OCI-LY7 (cell line): ENCODE data around the gene C17orf113. TPM values are rescaled to one million over a fixed set of nuclear protein-coding genes. Genes with fewer than 3 reads are reported as not detected.
A peak's percentile ranks its signal among the peaks of the same experiment; 100 is the strongest.

ENCODE experiments used
- BruUV-seq: library from RNA; stranded (reverse); fragments of 400-500 nt; replicated peaks from 2 replicates; lab custom pipeline; 2021; lab: Mats Ljungman, UMichigan
- CTCF ChIA-PET: fragments of 300-600 bp; sonication (Branson Sonifier 250); formaldehyde crosslinking; loops from one replicate; lab custom pipeline; 2022; ENCODE audit warnings: antibody characterized with exemption; ENCODE audit not compliant: unreplicated experiment; lab: Charles Lee
- POLR2A ChIA-PET: fragments of 300-600 bp; sonication (Branson Sonifier 250); formaldehyde crosslinking; loops from one replicate; lab custom pipeline; 2022; ENCODE audit warnings: antibody characterized with exemption; lab: Charles Lee
- DNase-seq: peaks from one replicate; pipeline ENCODE4 v3.0.0-alpha.2; 2015; ENCODE audit warnings: low spot score
- H2AFZ ChIP-seq: fragments of 200-600 bp; sonication (generic), shearing (Covaris generic); 2 replicates; pipeline ENCODE4 v1.6.1; 2014; ENCODE audit warnings: mild to moderate bottlenecking, antibody characterized with exemption, low read length, moderate library complexity
- H3K27ac ChIP-seq: fragments of 200-600 bp; sonication (generic); 2 replicates; pipeline ENCODE4 v1.5.1; 2014; ENCODE audit warnings: mixed run types, low read depth, mild to moderate bottlenecking, moderate library complexity, low read length, inconsistent platforms; ENCODE audit not compliant: poor library complexity, severe bottlenecking
- H3K36me3 ChIP-seq: fragments of 200-600 bp; sonication (generic); 2 replicates; pipeline ENCODE4 v1.6.1; 2014; ENCODE audit warnings: mild to moderate bottlenecking, antibody characterized with exemption, low read length, moderate library complexity, mixed read lengths; ENCODE audit not compliant: insufficient read depth
- H3K4me1 ChIP-seq: fragments of 200-600 bp; sonication (generic); 2 replicates; pipeline ENCODE4 v1.5.1; 2014; ENCODE audit warnings: mild to moderate bottlenecking, low read length; ENCODE audit not compliant: insufficient read depth, poor library complexity, severe bottlenecking
- H3K4me2 ChIP-seq: fragments of 200-600 bp; sonication (generic); 2 replicates; pipeline ENCODE4 v1.6.1; 2014; ENCODE audit warnings: mild to moderate bottlenecking, low read length
- H3K4me3 ChIP-seq: fragments of 200-600 bp; sonication (generic); 2 replicates; pipeline ENCODE4 v1.5.1; 2014; ENCODE audit warnings: mild to moderate bottlenecking, low read depth, low read length; ENCODE audit not compliant: poor library complexity, severe bottlenecking
- H3K79me2 ChIP-seq: fragments of 200-600 bp; sonication (generic); 2 replicates; pipeline ENCODE4 v1.6.1; 2016; ENCODE audit warnings: low read depth, mild to moderate bottlenecking, low read length, moderate library complexity, mixed read lengths; ENCODE audit not compliant: insufficient read depth
- H3K9me2 ChIP-seq: fragments of 200-600 bp; sonication (generic); 2 replicates; pipeline ENCODE4 v1.6.1; 2016; ENCODE audit warnings: mild to moderate bottlenecking, low read length, mixed read lengths; ENCODE audit not compliant: insufficient read depth
- H3K9me3 ChIP-seq: fragments of 200-600 bp; sonication (generic); 2 replicates; pipeline ENCODE4 v1.6.1; 2014; ENCODE audit warnings: mild to moderate bottlenecking, mixed run types, low read length, mixed read lengths
- H4K20me1 ChIP-seq: fragments of 200-600 bp; sonication (generic); 2 replicates; pipeline ENCODE4 v1.6.1; 2014; ENCODE audit warnings: mild to moderate bottlenecking, antibody characterized with exemption, low read length, moderate library complexity, mixed read lengths; ENCODE audit not compliant: insufficient read depth
- CTCF ChIP-seq: fragments of 200-600 bp; sonication (generic); conservative IDR thresholded peaks from 2 replicates; pipeline ENCODE4 v1.5.1; 2014; ENCODE audit warnings: mild to moderate bottlenecking, antibody characterized with exemption, low read length, moderate library complexity, mixed read lengths
- EZH2phosphoT487 ChIP-seq: fragments of 200-600 bp; sonication (generic); IDR thresholded peaks from 2 replicates; pipeline ENCODE4 v1.6.1; 2018; ENCODE audit warnings: low read depth, borderline replicate concordance, mild to moderate bottlenecking, mixed run types, antibody characterized with exemption, low read length, moderate library complexity, mixed read lengths
- intact Hi-C: fragments of 100-400 bp; cut with micrococcal nuclease; formaldehyde crosslinking; loops from one replicate; pipeline ENCODE4 v1.10.0; 2022; ENCODE audit not compliant: unreplicated experiment
- total RNA-seq, 2 experiments: library from RNA; depleted of rRNA in 1 of 2; stranded (reverse); fragments of >200 nt in 1 of 2; shearing (Covaris generic) in 1 of 2; gene quantifications; 2 replicates each; pipeline ENCODE4 v1.2.3, GENCODE V29; 2014 to 2022

Gene C17orf113
- total RNA-seq, 2 experiments from 2014 or later, result 0.25 TPM

- TSS peak; percentile 28 for BruUV-seq
- POLR2A ChIA-PET, result interaction anchor here (0.5 to 1.3 kb wide), 3 partner anchors 12 to 1705 kb away, joined by 3 read pairs; partner anchors contain the start of gene DNAJC7
These were observed 45.2 kb downstream of the C17orf113 start for GRCh38 chr17:42005166-42005565.

GRCh38 chr17:42002792-42003301, 47.6 kb downstream of the C17orf113 start:
- ChIA-PET CTCF (no interaction called here), POLR2A (interaction anchor here (0.7 to 1.2 kb wide), 3 partner anchors 15 to 63 kb away, joined by 3 to 7 read pairs (median 3); partner anchors contain the start of gene DNAJC7)
- H3K4me1 ChIP-seq, result peaks cover 10% of the 10 kb centered on the region
- intact Hi-C loops, result no loop called here
- H3K27ac ChIP-seq, result no peak overlapping the region
- no peak overlapping the region for H2AFZ ChIP-seq
- H3K9me3 ChIP-seq, result no peaks in the 10 kb centered on the region
- TF ChIP-seq EZH2phosphoT487 (no peak), CTCF (no peak)
- no peak for DNase-seq
- no peak overlapping the region for H3K4me2 ChIP-seq
- peaks cover 76% of the 10 kb centered on the region for H3K36me3 ChIP-seq
- H3K9me2 ChIP-seq, result no peaks in the 10 kb centered on the region
- H3K79me2 ChIP-seq, result peaks cover 75% of the 10 kb centered on the region
- H3K4me3 ChIP-seq, result no peak overlapping the region
- no peaks in the 10 kb centered on the region; the same call in 1 of the 2 replicates for H4K20me1 ChIP-seq
- no TSS peak for BruUV-seq

More at GRCh38 chr17:42005166-42005565, 45.2 kb downstream of the C17orf113 start:
- DNase-seq, result no peak
- Histone ChIP-seq H3K36me3 (peaks cover 69% of the 10 kb centered on the region), H2AFZ (no peak overlapping the region), H3K79me2 (peaks cover 98% of the 10 kb centered on the region), H3K4me1 (no peaks in the 10 kb centered on the region), H3K4me3 (no peak overlapping the region), H3K27ac (no peak overlapping the region), H4K20me1 (peaks cover 7% of the 10 kb centered on the region; the same call in 1 of the 2 replicates), H3K4me2 (no peak overlapping the region), H3K9me2 (no peaks in the 10 kb centered on the region), H3K9me3 (no peaks in the 10 kb centered on the region)
- TF ChIP-seq EZH2phosphoT487 (no peak), CTCF (no peak)
- intact Hi-C loops, result no loop called here
- CTCF ChIA-PET, result interaction anchor here (1.0 kb wide), 1 partner anchor 11 kb away, joined by 3 read pairs; the partner anchor contains the start of gene DNAJC7

- no peak overlapping the region for H2AFZ ChIP-seq
- no peak overlapping the region for H3K4me3 ChIP-seq
- no peak for DNase-seq
- BruUV-seq, result TSS peak; percentile 20
- no peak for TF ChIP-seq EZH2phosphoT487
- TF ChIP-seq CTCF, result no peak
- peaks cover 69% of the 10 kb centered on the region for H3K79me2 ChIP-seq
- peaks cover 16% of the 10 kb centered on the region for H3K4me1 ChIP-seq
- H3K9me3 ChIP-seq, result no peaks in the 10 kb centered on the region
- POLR2A ChIA-PET, result interaction anchor here (1.2 kb wide), 1 partner anchor 16 kb away, joined by 7 read pairs; the partner anchor contains the start of gene DNAJC7
- no peaks in the 10 kb centered on the region; the same call in 1 of the 2 replicates for H4K20me1 ChIP-seq
- intact Hi-C loops, result no loop called here
- peaks cover 79% of the 10 kb centered on the region for H3K36me3 ChIP-seq
- H3K27ac ChIP-seq, result no peak overlapping the region
- CTCF ChIA-PET, result no interaction called here
- no peaks in the 10 kb centered on the region for H3K9me2 ChIP-seq
- H3K4me2 ChIP-seq, result no peak overlapping the region
These were observed 48.1 kb downstream of the C17orf113 start for GRCh38 chr17:42002175-42002791.
